DOHH2 (cell line): ENCODE measurements around the gene COQ4.

Source experiments
- H3F3A ChIP-seq: fragments of 200-600 bp; sonication (generic), shearing (Covaris generic); 2 replicates; pipeline ENCODE4 v1.6.0; 2016; ENCODE audit warnings: antibody characterized with exemption, mild to moderate bottlenecking; ENCODE audit not compliant: control insufficient read depth, insufficient read depth
- H3K27ac ChIP-seq: fragments of 200-600 bp; sonication (generic); 2 replicates; pipeline ENCODE4 v1.5.1; 2014; ENCODE audit warnings: low read depth, mild to moderate bottlenecking, low read length, moderate library complexity
- H3K27me3 ChIP-seq: fragments of 200-600 bp; sonication (generic); 2 replicates; pipeline ENCODE4 v1.6.1; 2014; ENCODE audit warnings: mild to moderate bottlenecking, low read length, mixed read lengths; ENCODE audit not compliant: control insufficient read depth
- H3K36me3 ChIP-seq: fragments of 200-600 bp; sonication (generic); 2 replicates; pipeline ENCODE4 v1.6.1; 2014; ENCODE audit warnings: mild to moderate bottlenecking, low read length, moderate library complexity, mixed read lengths; ENCODE audit not compliant: control insufficient read depth
- H3K4me1 ChIP-seq: fragments of 200-600 bp; sonication (generic); 2 replicates; pipeline ENCODE4 v1.6.1; 2014; ENCODE audit warnings: mild to moderate bottlenecking, low read length, mixed read lengths; ENCODE audit not compliant: control insufficient read depth
- H3K4me2 ChIP-seq: fragments of 200-600 bp; sonication (generic); 2 replicates; pipeline ENCODE4 v1.6.0; 2014; ENCODE audit warnings: mild to moderate bottlenecking, low read length, moderate library complexity
- H3K4me3 ChIP-seq: fragments of 200-600 bp; sonication (generic); 2 replicates; pipeline ENCODE4 v1.5.1; 2014; ENCODE audit warnings: mild to moderate bottlenecking, low read length, mixed read lengths
- H3K79me2 ChIP-seq: fragments of 200-600 bp; sonication (generic); 2 replicates; pipeline ENCODE4 v1.6.1; 2014; ENCODE audit warnings: mild to moderate bottlenecking, low read length, mixed read lengths; ENCODE audit not compliant: control insufficient read depth
- H3K9me2 ChIP-seq: fragments of 200-600 bp; sonication (generic); replicated peaks from 2 replicates; pipeline ENCODE4 v1.6.1; 2014; ENCODE audit warnings: mild to moderate bottlenecking, low read length, mixed read lengths; ENCODE audit not compliant: control insufficient read depth
- H3K9me3 ChIP-seq: fragments of 200-600 bp; sonication (generic); 2 replicates; pipeline ENCODE4 v1.6.1; 2014; ENCODE audit warnings: antibody characterized with exemption, low read length, mixed read lengths; ENCODE audit not compliant: control insufficient read depth, insufficient read depth
- H4K20me1 ChIP-seq: fragments of 200-600 bp; sonication (generic); 2 replicates; pipeline ENCODE4 v1.6.0; 2014; ENCODE audit warnings: low read depth, mild to moderate bottlenecking, antibody characterized with exemption, low read length, moderate library complexity; ENCODE audit not compliant: control insufficient read depth, insufficient read depth
- EZH2phosphoT487 ChIP-seq: fragments of 200-600 bp; sonication (generic); IDR thresholded peaks from 2 replicates; pipeline ENCODE4 v1.6.1; 2017; ENCODE audit warnings: borderline replicate concordance, mild to moderate bottlenecking, antibody characterized with exemption, low read length, moderate library complexity, mixed read lengths
- TF ChIP-seq, protein P1 (sequence below): fragments of 200-600 bp; sonication (generic); IDR thresholded peaks from one replicate; pipeline ENCODE4 v1.5.1; 2014; ENCODE audit warnings: antibody characterized with exemption, mild to moderate bottlenecking, low read depth, low read length; ENCODE audit not compliant: poor library complexity, severe bottlenecking

The COQ4 gene

DNA sequence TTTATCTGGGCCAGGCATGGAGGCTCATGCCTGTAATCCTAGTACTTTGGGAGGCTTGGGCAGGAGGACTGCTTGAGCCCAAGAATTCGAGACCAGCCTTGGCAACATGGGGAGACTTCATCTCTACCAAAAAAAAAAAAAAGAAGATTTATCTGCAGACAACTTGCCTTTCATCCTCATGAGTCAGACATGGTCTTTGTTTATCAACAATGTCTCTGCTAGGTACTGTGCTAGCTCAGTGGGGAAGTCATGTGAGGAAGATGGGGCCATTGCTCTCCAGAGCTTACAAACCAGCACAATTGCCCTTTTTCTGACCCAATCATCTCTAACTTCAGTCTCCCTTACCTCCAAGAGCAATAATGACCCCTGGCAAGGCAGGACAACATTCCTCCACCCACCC is 50.1 kb downstream of the COQ4 start:
- Histone ChIP-seq H3K9me2 (no peaks in the 10 kb centered on the region), H3K27me3 (no peaks in the 10 kb centered on the region), H3K79me2 (peaks cover 66% of the 10 kb centered on the region), H3F3A (no peaks in the 10 kb centered on the region), H3K36me3 (peaks cover 27% of the 10 kb centered on the region), H3K27ac (no peak overlapping the region), H4K20me1 (peaks cover 15% of the 10 kb centered on the region), H3K4me3 (peak overlapping the region; percentile 85), H3K9me3 (no peaks in the 10 kb centered on the region), H3K4me1 (peaks cover 18% of the 10 kb centered on the region), H3K4me2 (peak overlapping the region; percentile 92)
- TF ChIP-seq, protein P1, sequence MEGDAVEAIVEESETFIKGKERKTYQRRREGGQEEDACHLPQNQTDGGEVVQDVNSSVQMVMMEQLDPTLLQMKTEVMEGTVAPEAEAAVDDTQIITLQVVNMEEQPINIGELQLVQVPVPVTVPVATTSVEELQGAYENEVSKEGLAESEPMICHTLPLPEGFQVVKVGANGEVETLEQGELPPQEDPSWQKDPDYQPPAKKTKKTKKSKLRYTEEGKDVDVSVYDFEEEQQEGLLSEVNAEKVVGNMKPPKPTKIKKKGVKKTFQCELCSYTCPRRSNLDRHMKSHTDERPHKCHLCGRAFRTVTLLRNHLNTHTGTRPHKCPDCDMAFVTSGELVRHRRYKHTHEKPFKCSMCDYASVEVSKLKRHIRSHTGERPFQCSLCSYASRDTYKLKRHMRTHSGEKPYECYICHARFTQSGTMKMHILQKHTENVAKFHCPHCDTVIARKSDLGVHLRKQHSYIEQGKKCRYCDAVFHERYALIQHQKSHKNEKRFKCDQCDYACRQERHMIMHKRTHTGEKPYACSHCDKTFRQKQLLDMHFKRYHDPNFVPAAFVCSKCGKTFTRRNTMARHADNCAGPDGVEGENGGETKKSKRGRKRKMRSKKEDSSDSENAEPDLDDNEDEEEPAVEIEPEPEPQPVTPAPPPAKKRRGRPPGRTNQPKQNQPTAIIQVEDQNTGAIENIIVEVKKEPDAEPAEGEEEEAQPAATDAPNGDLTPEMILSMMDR: no peak
- TF ChIP-seq EZH2phosphoT487: no peak

- TF ChIP-seq, protein P1: no peak
- TF ChIP-seq EZH2phosphoT487: no peak
- Histone ChIP-seq H3F3A (no peaks in the 10 kb centered on the region), H3K27ac (no peak overlapping the region), H3K36me3 (peaks cover 34% of the 10 kb centered on the region), H4K20me1 (peaks cover 15% of the 10 kb centered on the region), H3K4me1 (peaks cover 18% of the 10 kb centered on the region), H3K9me3 (no peaks in the 10 kb centered on the region), H3K4me3 (no peak overlapping the region), H3K79me2 (peaks cover 69% of the 10 kb centered on the region), H3K9me2 (no peaks in the 10 kb centered on the region), H3K27me3 (no peaks in the 10 kb centered on the region), H3K4me2 (no peak overlapping the region)
Observed at GRCh38 chr9:128374221-128374675, 51.6 kb downstream of the COQ4 start.

- H3K79me2 ChIP-seq: peaks cover 65% of the 10 kb centered on the region
- no peaks in the 10 kb centered on the region for H3K9me3 ChIP-seq
- no peaks in the 10 kb centered on the region for H3K27me3 ChIP-seq
- H3K4me1 ChIP-seq: peaks cover 10% of the 10 kb centered on the region
- H3K36me3 ChIP-seq: peaks cover 38% of the 10 kb centered on the region
- H3F3A ChIP-seq: no peaks in the 10 kb centered on the region
- H3K4me2 ChIP-seq: no peak overlapping the region
- no peak for TF ChIP-seq EZH2phosphoT487
- TF ChIP-seq, protein P1: no peak
- no peak overlapping the region for H3K27ac ChIP-seq
- H3K4me3 ChIP-seq: no peak overlapping the region
- peaks cover 15% of the 10 kb centered on the region for H4K20me1 ChIP-seq
- no peaks in the 10 kb centered on the region for H3K9me2 ChIP-seq
Observed at GRCh38 chr9:128375865-128376264, 53.2 kb downstream of the COQ4 start.

DNA sequence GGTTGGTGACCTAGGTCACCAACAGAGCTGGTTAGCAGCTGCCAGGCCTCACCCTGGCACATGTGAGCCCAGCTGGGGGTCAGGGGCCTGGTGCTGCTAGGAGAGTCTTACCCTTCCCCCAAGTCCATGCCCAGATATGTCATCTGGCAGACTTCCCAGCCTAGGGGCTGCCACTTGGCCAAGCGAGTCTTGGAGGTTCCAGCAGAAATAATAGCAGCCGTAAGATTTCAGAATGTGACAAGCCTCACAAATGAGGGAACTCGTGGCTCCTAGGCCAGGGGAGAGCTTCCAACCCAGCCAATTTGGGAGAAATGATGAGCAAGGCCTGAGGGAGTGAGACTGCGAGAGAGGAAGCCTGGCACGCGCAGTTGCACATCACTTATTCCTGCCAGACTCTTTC is 59.6 kb downstream of the COQ4 start:
- no peaks in the 10 kb centered on the region for H3F3A ChIP-seq
- no peaks in the 10 kb centered on the region for H3K9me2 ChIP-seq
- no peaks in the 10 kb centered on the region for H3K27me3 ChIP-seq
- peaks cover 51% of the 10 kb centered on the region for H3K36me3 ChIP-seq
- H3K4me2 ChIP-seq: no peak overlapping the region
- H3K4me3 ChIP-seq: no peak overlapping the region
- TF ChIP-seq, protein P1: no peak
- TF ChIP-seq EZH2phosphoT487: no peak
- H3K79me2 ChIP-seq: peaks cover 15% of the 10 kb centered on the region
- no peaks in the 10 kb centered on the region for H3K4me1 ChIP-seq
- no peaks in the 10 kb centered on the region for H3K9me3 ChIP-seq
- H3K27ac ChIP-seq: no peak overlapping the region
- H4K20me1 ChIP-seq: no peaks in the 10 kb centered on the region
